Lower leg skin (tissue), 4 donors: ENCODE measurements around the gene IQCK. TPM values are rescaled to one million over a fixed set of nuclear protein-coding genes. Genes with fewer than 3 reads are reported as not detected.

ENCODE experiments used
- DNase-seq, 2 donors: peaks; one replicate each; pipeline ENCODE4 v3.0.0-alpha.2; 2019; ENCODE audit warnings: low spot score in 2 of 2
- H3K4me3 ChIP-seq: fragments of 200-600 bp; sonication (generic); 2 replicates; pipeline ENCODE4 v1.5.1; 2017; ENCODE audit warnings: mild to moderate bottlenecking, low read depth; ENCODE audit not compliant: poor library complexity, severe bottlenecking
- POLR2A ChIP-seq, 2 donors: fragments of 450-650 bp; IDR thresholded peaks; one replicate each; pipeline ENCODE4 v1.6.1; 2016 to 2017; ENCODE audit warnings: antibody characterized with exemption in 2 of 2, mild to moderate bottlenecking in 1 of 2, moderate library complexity in 1 of 2
- WGBS, 2 donors: methylation state at CpG; one replicate each; pipeline ENCODE4 v1.1.5; 2018; 5-methylcytosine and 5-hydroxymethylcytosine counted together
- intact Hi-C: fragments of 100-400 bp; cut with DNase I; formaldehyde crosslinking; loops from one replicate; pipeline ENCODE4 v1.15.0; 2023; ENCODE audit warnings: low total_unique reads
- total RNA-seq, 4 donors: library from RNA; depleted of rRNA; stranded (reverse); fragments of >200 nt; gene quantifications; one replicate each; pipeline ENCODE4 v1.1.0, GENCODE V29; 2016
- TF ChIP-seq, protein P1 (sequence below), 3 donors: fragments of 450-650 bp; IDR thresholded peaks; one replicate each; pipeline ENCODE4 v1.5.1; 2016; ENCODE audit warnings: antibody characterized with exemption in 3 of 3, mild to moderate bottlenecking in 3 of 3, moderate library complexity in 2 of 3

The IQCK gene
- total RNA-seq, 4 donors from 2014 or later = 6.9 to 20.7 (median 10.9) TPM

DNA sequence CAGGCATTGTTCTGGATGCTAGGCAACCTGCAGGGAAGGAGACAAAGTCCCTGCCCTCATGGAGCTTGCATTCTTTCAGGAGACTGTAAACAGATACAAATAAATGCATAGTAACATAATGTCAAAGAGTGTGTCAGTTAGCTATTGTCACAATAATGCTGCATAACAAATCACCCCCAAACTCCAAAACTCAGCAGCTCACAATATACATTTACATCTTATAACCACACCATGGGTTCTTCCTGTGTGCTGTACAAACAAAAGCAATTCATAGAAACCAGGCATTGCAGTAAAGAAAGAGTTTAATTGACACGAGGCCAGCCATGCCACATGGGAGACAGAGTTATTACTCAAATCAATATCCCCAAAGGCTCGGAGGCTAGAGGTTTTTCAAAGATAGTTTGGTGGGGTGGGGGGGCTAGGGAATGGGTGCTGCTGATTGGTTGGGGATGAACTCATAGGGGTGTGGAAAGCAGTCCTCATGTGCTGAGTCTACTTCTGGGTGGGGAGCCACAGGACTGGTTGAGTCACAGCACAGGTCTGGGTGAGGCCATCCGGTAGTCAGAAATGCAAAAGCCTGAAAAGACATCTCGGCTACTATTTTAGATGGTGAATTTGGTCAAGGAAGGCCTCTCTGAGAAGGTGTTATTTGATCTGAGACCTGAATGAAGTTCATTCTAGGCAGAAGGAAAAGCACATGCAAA, 87.5 kb downstream of the IQCK start:
- intact Hi-C loops = no loop called here
- no peak for TF ChIP-seq POLR2A (IDR thresholded peaks at IDR 0.05)
- TF ChIP-seq, protein P1, sequence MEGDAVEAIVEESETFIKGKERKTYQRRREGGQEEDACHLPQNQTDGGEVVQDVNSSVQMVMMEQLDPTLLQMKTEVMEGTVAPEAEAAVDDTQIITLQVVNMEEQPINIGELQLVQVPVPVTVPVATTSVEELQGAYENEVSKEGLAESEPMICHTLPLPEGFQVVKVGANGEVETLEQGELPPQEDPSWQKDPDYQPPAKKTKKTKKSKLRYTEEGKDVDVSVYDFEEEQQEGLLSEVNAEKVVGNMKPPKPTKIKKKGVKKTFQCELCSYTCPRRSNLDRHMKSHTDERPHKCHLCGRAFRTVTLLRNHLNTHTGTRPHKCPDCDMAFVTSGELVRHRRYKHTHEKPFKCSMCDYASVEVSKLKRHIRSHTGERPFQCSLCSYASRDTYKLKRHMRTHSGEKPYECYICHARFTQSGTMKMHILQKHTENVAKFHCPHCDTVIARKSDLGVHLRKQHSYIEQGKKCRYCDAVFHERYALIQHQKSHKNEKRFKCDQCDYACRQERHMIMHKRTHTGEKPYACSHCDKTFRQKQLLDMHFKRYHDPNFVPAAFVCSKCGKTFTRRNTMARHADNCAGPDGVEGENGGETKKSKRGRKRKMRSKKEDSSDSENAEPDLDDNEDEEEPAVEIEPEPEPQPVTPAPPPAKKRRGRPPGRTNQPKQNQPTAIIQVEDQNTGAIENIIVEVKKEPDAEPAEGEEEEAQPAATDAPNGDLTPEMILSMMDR (IDR thresholded peaks at IDR 0.05) = no peak
- no peak overlapping the region for H3K4me3 ChIP-seq
- DNase-seq = no peak
- 91 to 95% methylated on average over 4 of the region's 4 CpGs for WGBS, 2 donors

DNA sequence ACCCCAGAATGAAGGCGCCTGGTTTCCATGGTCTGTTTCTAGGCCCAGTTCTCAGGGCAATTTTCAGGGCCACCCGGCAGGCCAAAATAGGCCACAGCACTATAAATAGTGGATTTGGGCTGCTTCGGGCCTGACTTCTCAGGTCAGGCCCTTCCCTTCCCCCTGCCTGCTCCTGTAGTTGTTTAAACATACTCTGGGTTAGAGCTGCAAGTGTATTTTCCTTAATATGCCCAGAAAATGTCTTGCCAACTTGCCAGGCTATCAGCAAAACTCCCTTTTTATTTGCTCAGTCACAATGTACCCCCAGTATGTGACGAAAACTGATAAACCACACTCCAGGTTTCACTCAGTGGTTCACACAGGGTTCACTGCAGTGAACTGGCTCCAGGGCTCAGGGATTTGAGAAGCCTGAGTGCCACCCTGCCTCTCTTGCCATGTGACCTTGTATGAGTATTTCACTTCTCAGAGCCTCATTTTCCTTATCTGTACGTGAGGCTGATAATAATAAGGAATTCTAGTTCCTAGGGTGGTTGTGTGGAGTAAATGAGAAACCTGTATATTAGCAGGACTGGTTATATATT, 90.1 kb downstream of the IQCK start:
- H3K4me3 ChIP-seq = no peak overlapping the region
- DNase-seq = no peak
- TF ChIP-seq, protein P1 (IDR thresholded peaks at IDR 0.05) = no peak
- no peak for TF ChIP-seq POLR2A (IDR thresholded peaks at IDR 0.05)
- whole genome bisulfite sequencing, 2 donors = 75 to 81% methylated on average over 5 of the region's 5 CpGs
- intact Hi-C loops = no loop called here

DNA sequence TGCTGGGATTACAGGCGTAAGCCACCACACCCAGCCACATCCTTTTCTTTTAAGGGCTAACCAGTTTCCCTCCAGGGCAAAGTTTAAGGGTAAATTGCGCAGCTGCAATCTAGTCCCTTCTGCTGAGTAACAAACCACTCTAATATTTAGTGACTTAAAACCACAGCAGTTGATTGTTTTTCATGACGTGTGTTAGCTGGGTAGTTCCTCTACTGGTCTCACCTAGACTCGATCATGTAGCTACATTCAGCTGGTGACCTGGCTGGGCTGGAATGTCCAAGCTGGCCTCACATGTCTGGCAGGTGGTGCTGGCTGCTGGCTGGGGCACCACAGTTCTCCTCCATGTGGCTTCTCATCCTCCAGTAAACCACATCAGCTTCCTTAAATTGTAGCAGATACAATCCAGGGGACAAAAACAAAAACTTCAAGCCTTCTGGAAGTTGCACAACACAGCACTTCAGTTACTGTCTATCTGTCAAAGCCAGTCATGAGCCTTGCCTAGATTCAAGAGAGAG, 91.1 kb downstream of the IQCK start:
- WGBS, 2 donors = 78 to 79% methylated on average over 4 of the region's 4 CpGs
- intact Hi-C loops = no loop called here
- H3K4me3 ChIP-seq = no peak overlapping the region
- peak in 1 of 2 donors; percentile 23 for DNase-seq
- TF ChIP-seq, protein P1 (IDR thresholded peaks at IDR 0.05) = no peak
- TF ChIP-seq POLR2A (IDR thresholded peaks at IDR 0.05) = no peak

DNA sequence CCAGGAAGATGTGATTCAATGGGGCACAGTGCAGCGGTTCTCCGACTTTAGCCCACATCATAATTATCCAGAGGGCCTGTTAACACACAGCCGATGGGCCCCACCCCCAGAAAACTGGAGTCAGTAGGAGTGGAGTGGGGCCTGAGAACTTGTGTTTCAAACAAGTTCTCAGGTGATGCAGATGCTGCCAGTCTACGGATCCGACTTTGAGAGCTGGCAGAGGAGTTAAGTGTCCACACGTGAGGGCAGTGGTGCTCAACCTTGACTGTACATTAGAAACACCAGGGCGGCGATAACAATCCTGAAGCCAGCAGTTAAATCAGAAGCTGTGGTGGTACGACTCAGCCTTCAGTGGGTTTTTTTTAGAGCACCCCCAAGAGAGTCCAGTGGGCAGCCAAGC, 91.6 kb downstream of the IQCK start:
- 94 to 95% methylated on average over 9 of the region's 9 CpGs for WGBS, 2 donors
- no peak overlapping the region for H3K4me3 ChIP-seq
- TF ChIP-seq, protein P1 (IDR thresholded peaks at IDR 0.05) = no peak
- TF ChIP-seq POLR2A (IDR thresholded peaks at IDR 0.05) = no peak
- intact Hi-C loops = no loop called here
- DNase-seq = no peak

DNA sequence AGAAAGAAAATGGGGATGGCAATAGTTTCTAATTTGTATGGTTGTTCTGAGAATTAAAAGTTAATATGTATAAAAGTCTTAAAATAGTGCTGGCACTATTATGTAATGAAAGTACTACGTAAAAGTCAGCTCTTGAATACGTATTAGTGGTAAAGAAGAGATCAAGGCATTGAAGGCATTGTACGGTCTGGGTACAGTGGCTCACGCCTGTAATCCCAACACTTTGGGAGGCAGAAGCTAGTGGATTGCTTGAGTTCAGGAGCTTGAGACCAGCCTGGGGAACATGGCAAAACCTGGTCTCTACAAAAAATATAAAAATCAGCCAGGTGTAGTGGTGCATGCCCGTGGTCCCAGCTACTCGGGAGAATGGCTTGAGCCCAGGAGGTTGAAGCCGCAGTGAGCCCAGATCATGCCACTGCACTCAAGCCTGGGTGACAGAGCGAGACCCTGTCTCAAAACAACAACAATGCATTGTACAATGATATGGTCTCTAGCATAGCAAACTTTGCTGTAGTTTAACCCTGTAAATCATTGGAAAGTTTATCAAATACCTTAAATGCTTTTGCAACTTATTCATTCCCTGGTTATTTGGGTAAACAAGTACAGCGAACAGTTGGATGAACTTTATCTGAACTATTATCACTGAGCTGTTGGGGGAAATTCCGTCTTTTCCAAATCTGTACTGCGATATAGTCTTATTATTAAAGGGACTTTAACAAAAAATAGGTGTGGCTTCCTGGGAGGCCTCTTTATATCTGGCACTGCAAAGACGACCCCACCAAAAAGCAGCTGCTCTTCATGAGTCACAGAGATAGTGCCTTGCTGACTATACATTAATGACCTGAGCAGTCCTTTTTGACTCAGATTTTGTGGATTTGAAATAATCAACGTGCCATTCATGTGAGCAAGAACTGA, 93.0 kb downstream of the IQCK start:
- no peak overlapping the region for H3K4me3 ChIP-seq
- intact Hi-C loops = no loop called here
- WGBS, 2 donors = 69 to 71% methylated on average over 13 of the region's 13 CpGs
- TF ChIP-seq, protein P1 (IDR thresholded peaks at IDR 0.05) = no peak
- TF ChIP-seq POLR2A (IDR thresholded peaks at IDR 0.05) = no peak
- DNase-seq = no peak
